ENCODE data around the gene BEAN1.

DNA sequence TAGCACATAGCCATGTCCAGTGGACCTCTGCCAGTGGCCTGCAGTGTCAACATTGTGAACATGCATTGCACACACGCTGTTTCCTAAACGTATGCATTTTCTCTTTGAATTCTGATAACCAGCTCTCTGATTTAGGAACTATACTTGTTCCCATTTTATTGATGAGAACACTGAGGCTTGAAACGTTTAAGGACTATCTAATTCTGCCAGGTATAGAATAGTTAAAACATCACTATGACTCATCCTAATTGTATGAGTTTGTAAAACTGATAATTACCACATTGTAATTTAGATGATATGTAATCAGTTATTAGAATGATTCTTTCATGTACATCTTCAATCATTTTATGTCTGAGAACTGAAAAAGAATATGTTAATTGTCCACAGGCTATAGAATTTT, 3.1 kb downstream of the BEAN1 start:
- TF ChIP-seq, protein P1, sequence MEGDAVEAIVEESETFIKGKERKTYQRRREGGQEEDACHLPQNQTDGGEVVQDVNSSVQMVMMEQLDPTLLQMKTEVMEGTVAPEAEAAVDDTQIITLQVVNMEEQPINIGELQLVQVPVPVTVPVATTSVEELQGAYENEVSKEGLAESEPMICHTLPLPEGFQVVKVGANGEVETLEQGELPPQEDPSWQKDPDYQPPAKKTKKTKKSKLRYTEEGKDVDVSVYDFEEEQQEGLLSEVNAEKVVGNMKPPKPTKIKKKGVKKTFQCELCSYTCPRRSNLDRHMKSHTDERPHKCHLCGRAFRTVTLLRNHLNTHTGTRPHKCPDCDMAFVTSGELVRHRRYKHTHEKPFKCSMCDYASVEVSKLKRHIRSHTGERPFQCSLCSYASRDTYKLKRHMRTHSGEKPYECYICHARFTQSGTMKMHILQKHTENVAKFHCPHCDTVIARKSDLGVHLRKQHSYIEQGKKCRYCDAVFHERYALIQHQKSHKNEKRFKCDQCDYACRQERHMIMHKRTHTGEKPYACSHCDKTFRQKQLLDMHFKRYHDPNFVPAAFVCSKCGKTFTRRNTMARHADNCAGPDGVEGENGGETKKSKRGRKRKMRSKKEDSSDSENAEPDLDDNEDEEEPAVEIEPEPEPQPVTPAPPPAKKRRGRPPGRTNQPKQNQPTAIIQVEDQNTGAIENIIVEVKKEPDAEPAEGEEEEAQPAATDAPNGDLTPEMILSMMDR (IDR thresholded peaks at IDR 0.05): no peak
- TF ChIP-seq EP300 (IDR thresholded peaks at IDR 0.05; ENCODE audit: low read depth) (no peak), POLR2AphosphoS5 (IDR thresholded peaks at IDR 0.05) (no peak), POLR2A (IDR thresholded peaks at IDR 0.05) (no peak)

All from transverse colon (tissue), 4 donors.